Prostate gland (tissue), 2 donors: Measurements from ENCODE around the gene PDE1C. TPM values are rescaled to one million over a fixed set of nuclear protein-coding genes. Genes with fewer than 3 reads are reported as not detected.

Experiments
- DNase-seq: peaks from one replicate; pipeline ENCODE4 v3.0.0-alpha.2; 2019; ENCODE audit warnings: low spot score
- H3K27ac ChIP-seq, 2 donors: fragments of 200-600 bp; sonication (generic); 2 replicates each; pipeline ENCODE4 v1.5.1; 2017 to 2019
- H3K27me3 ChIP-seq: fragments of 200-600 bp; sonication (generic); replicated peaks from 2 replicates; pipeline ENCODE4 v1.5.1; 2019; ENCODE audit not compliant: insufficient read depth
- H3K36me3 ChIP-seq, 2 donors: fragments of 200-600 bp; sonication (generic); 1 replicate in 1 of 2; 2 replicates in 1 of 2; pipeline versions ENCODE4 v1.5.1 to v1.8.1; 2017 to 2019
- H3K4me1 ChIP-seq: fragments of 200-600 bp; sonication (generic); replicated peaks from 2 replicates; pipeline ENCODE4 v1.5.1; 2019
- H3K4me3 ChIP-seq, 2 donors: fragments of 200-600 bp; sonication (generic); 2 replicates each; pipeline ENCODE4 v1.5.1; 2017 to 2019
- H3K9me3 ChIP-seq: fragments of 200-600 bp; sonication (generic); 2 replicates; pipeline ENCODE4 v1.5.1; 2017
- POLR2A ChIP-seq: fragments of 450-650 bp; IDR thresholded peaks from one replicate; pipeline ENCODE4 v1.6.1; 2016; ENCODE audit warnings: antibody characterized with exemption, mild to moderate bottlenecking
- POLR2AphosphoS5 ChIP-seq: sonication (generic); formaldehyde crosslinking; IDR thresholded peaks from one replicate; pipeline ENCODE4 v1.6.1; 2017; ENCODE audit warnings: antibody characterized with exemption
- WGBS: methylation state at CpG from one replicate; pipeline ENCODE4 v1.1.5; 2018; 5-methylcytosine and 5-hydroxymethylcytosine counted together
- intact Hi-C: fragments of 100-400 bp; cut with DNase I; formaldehyde crosslinking; loops from one replicate; pipeline ENCODE4 v1.14.2; 2022
- total RNA-seq, 2 donors: library from RNA; depleted of rRNA; stranded (reverse); fragments of >200 nt; gene quantifications; one replicate each; pipeline ENCODE4 v1.1.0, GENCODE V29; 2016
- TF ChIP-seq, protein P1 (sequence below), 4 experiments: fragments of 200-600 bp in 2 of 4; fragments of 450-650 bp in 2 of 4; sonication (generic) in 2 of 4; IDR thresholded peaks; 1 replicate in 3 of 4; 2 replicates in 1 of 4; pipeline ENCODE4 v1.5.1; 2016 to 2019; ENCODE audit warnings: antibody characterized with exemption in 4 of 4, mild to moderate bottlenecking in 2 of 4, moderate library complexity in 2 of 4

The PDE1C gene
- total RNA-seq, 2 donors from 2014 or later: 2.4 to 4.2 TPM

DNA sequence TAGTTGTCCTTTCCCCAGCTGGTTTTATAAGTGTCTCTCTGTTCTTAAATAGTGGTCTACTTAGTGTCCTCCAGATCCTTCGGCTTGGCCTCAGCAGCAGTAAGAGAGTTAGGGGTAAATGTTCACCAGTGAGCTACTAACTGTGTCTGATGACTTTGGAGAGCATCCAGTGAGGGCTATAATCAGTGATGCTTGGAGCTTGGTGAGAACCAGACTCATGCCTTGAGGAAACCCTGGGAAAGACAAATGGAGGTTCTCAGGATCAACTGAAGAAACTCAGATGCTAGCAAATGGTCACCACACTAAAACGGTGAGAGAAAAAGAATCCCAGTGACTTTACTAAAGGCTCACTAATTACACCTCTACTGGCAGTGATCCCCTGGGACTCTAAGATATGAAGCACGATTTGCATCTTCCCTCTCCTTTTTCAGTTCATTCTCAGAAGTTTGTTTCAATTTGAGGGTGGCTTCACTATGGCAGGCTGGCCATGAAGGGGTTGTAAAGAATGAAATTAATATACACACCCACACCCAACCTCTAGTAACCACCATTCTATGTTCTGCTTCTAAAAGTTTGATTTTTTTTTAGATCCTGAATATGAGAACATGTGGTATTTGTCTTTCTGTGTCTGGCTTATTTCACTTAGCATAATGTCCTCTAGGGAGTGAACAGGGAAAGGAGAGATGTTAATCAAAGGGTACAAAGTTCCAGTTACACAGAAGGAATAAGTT lies 177.9 kb downstream of the PDE1C start:
- H3K4me1 ChIP-seq: no peaks in the 10 kb centered on the region
- 84% methylated on average over 3 of the region's 3 CpGs for WGBS
- no peak overlapping the region for H3K4me3 ChIP-seq
- TF ChIP-seq, protein P1, sequence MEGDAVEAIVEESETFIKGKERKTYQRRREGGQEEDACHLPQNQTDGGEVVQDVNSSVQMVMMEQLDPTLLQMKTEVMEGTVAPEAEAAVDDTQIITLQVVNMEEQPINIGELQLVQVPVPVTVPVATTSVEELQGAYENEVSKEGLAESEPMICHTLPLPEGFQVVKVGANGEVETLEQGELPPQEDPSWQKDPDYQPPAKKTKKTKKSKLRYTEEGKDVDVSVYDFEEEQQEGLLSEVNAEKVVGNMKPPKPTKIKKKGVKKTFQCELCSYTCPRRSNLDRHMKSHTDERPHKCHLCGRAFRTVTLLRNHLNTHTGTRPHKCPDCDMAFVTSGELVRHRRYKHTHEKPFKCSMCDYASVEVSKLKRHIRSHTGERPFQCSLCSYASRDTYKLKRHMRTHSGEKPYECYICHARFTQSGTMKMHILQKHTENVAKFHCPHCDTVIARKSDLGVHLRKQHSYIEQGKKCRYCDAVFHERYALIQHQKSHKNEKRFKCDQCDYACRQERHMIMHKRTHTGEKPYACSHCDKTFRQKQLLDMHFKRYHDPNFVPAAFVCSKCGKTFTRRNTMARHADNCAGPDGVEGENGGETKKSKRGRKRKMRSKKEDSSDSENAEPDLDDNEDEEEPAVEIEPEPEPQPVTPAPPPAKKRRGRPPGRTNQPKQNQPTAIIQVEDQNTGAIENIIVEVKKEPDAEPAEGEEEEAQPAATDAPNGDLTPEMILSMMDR (IDR thresholded peaks at IDR 0.05): no peak
- no peak for TF ChIP-seq POLR2AphosphoS5
- no peak for TF ChIP-seq POLR2A
- intact Hi-C loops: loop anchor here (10.0 kb wide), 1 partner anchor 173 kb away; no protein-coding TSS in a partner anchor
- no peak for DNase-seq
- no peaks in the 10 kb centered on the region for H3K9me3 ChIP-seq
- no peak overlapping the region for H3K27ac ChIP-seq
- no peaks in the 10 kb centered on the region for H3K27me3 ChIP-seq
- H3K36me3 ChIP-seq: no peaks in the 10 kb centered on the region

DNA sequence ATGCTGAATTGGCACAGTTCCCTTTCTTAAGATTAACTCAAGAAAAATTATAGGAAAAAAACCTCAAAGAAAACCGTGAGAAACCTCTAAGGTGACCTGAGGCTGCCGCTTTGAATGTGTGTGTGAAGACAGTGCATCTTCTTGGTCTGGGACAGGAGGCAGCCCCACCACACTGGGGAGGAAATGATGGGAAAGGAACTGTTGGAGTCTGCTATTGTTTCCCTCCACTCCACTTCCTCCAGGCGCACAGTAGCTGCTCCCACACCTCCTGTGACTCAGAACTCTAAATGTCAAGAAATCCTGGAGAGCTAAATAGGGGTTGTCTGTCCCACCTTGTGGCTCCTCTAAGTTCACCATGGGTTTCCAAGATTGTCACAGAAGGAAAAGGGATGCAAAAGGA lies 179.4 kb downstream of the PDE1C start:
- Histone ChIP-seq H3K4me1 (no peaks in the 10 kb centered on the region), H3K27me3 (no peaks in the 10 kb centered on the region), H3K36me3 (no peaks in the 10 kb centered on the region), H3K4me3 (no peak overlapping the region), H3K9me3 (no peaks in the 10 kb centered on the region), H3K27ac (no peak overlapping the region)
- no peak for TF ChIP-seq POLR2A
- TF ChIP-seq, protein P1 (IDR thresholded peaks at IDR 0.05): no peak
- WGBS: 77% methylated on average over 3 of the region's 3 CpGs
- intact Hi-C loops: loop anchor here (10.0 kb wide), 1 partner anchor 174 kb away; no protein-coding TSS in a partner anchor
- no peak for DNase-seq

DNA sequence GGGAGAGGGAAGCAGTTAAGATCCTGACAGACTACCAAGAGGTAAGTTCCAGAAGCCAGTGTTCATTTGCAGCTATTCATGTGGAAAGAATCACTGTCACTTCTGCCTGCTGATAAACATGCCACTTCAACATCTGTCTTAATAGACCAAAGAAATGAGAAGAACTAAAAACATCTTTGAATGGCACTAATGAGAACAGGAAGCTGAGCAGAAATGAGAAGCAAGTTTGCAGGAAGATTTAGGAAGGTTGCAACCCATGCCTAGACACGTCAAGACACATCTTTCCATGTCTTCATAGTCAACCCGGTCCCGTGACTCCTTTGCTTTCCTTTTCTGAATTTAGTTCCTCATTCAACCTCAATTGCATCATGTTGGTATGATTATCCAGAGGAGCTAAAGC lies 180.0 kb downstream of the PDE1C start:
- DNase-seq: peak; percentile 38
- Histone ChIP-seq H3K27me3 (no peaks in the 10 kb centered on the region), H3K36me3 (no peaks in the 10 kb centered on the region), H3K4me3 (no peak overlapping the region), H3K27ac (no peak overlapping the region), H3K4me1 (no peaks in the 10 kb centered on the region), H3K9me3 (no peaks in the 10 kb centered on the region)
- intact Hi-C loops: loop anchor here (10.0 kb wide), 1 partner anchor 175 kb away; no protein-coding TSS in a partner anchor
- WGBS: 45% methylated on average over 3 of the region's 3 CpGs
- TF ChIP-seq POLR2AphosphoS5 (no peak), POLR2A (no peak)
- TF ChIP-seq, protein P1 (IDR thresholded peaks at IDR 0.05): no peak

DNA sequence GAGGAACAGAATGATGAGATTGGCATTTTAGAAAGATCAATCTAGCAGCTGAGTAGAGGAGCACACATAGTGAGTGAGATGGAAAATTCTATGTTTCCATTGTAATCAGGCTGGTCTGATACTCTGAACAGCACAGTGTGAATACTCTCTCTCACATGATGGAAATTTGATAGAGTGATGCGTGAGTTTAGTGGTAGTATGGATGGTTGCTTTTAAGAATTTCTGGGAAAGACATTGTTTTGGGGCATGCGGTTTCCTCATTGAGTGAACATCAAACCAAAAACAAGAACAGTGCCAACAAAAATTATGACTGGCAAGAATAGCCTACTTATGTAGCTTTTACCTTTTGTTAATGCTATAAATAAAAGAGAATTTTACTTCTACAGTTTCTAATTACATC lies 183.2 kb downstream of the PDE1C start:
- Histone ChIP-seq H3K27me3 (no peaks in the 10 kb centered on the region), H3K36me3 (no peaks in the 10 kb centered on the region), H3K4me1 (no peaks in the 10 kb centered on the region), H3K9me3 (no peaks in the 10 kb centered on the region), H3K4me3 (no peak overlapping the region), H3K27ac (no peak overlapping the region)
- intact Hi-C loops: no loop called here
- no peak for DNase-seq
- no peak for TF ChIP-seq POLR2A
- TF ChIP-seq, protein P1 (IDR thresholded peaks at IDR 0.05): no peak
- TF ChIP-seq POLR2AphosphoS5: no peak
- 97% methylated on average over 2 of the region's 2 CpGs for WGBS

DNA sequence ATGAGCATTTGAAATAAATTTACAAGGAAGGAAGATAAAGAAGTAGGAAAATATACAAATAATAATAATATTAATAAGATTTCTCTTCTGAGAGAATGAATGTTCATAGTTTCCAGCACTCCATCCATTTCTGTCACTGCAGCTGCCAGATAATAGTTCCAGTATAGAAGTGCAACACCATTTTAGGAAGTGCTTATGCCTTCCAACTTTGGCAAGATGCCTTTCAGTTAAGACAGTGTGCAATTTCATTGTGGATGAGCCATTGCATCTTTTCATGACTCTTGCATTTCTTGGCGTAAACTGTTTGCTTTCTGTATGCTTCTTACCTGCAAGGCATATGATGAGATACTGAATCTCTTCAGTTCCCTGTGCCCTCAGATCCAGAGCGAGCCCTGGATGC lies 185.0 kb downstream of the PDE1C start:
- no peaks in the 10 kb centered on the region for H3K36me3 ChIP-seq
- H3K27ac ChIP-seq: no peak overlapping the region
- no peaks in the 10 kb centered on the region for H3K4me1 ChIP-seq
- no peaks in the 10 kb centered on the region for H3K9me3 ChIP-seq
- H3K4me3 ChIP-seq: no peak overlapping the region
- intact Hi-C loops: no loop called here
- TF ChIP-seq POLR2AphosphoS5 (no peak), POLR2A (no peak)
- TF ChIP-seq, protein P1 (IDR thresholded peaks at IDR 0.05): no peak
- 92% methylated on average over 2 of the region's 2 CpGs for WGBS
- H3K27me3 ChIP-seq: no peaks in the 10 kb centered on the region
- no peak for DNase-seq
